DMS114 treated with DMSO at 0.1 percent for 48 hours (cell line): ENCODE measurements around the gene TRAPPC2.
"Not testable (repeated sequence)": the region's sequence is repeated elsewhere in the genome, so short reads cannot be mapped to it uniquely, and the experiment has no call there.

Experiments used
- DNase-seq: peaks from one replicate; lab custom pipeline; 2025; ENCODE audit not compliant: unreplicated experiment; lab: John Stamatoyannopoulos, UW

The TRAPPC2 gene

GRCh38 chrX:13748486-13748885 lies 14.1 kb upstream of the TRAPPC2 start:
- DNase-seq: no peak

- peak; percentile 44 for DNase-seq
These were observed 13.4 kb upstream of the TRAPPC2 start for GRCh38 chrX:13747836-13748235.

DNA sequence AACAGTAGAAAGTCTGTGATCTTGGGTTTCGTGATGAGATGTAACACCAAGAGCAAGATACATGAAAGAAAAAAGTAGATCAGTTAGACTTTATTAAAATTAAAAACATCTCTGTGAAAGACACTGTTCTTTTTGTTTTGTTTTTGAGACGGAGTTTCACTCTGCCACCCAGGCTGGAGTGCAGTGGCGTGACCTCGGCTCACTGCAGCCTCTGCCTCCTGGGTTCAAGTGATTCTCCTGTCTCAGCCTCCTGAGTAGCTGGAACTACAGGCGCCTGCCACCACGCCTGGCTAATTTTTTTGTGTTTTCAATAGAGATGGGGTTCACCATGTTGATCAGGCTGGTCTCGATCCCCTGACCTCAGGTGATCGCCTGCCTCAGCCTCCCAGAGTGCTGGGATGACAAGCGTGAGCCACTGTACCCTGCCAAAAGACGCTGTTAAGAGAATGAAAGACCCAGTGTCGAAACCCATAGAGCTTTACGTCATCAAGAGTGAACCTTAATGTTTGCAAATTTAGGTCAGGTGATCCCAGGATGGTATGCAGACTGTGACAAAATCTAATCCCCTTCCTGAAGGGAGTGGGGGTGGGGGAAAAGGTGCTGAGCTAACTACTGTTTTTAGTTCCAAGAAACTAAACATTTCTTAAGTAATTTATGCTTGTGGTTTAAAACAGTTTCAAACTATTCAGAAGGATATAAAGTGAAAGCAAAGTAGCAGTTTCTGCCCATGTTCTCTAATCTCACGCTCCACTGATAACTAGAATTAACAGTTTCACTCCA lies 8.2 kb upstream of the TRAPPC2 start:
- no peak for DNase-seq

GRCh38 chrX:13741695-13742094 lies 7.3 kb upstream of the TRAPPC2 start:
- no peak for DNase-seq

GRCh38 chrX:13733506-13733905 lies 914 bp downstream of the TRAPPC2 start:
- no peak for DNase-seq

DNA sequence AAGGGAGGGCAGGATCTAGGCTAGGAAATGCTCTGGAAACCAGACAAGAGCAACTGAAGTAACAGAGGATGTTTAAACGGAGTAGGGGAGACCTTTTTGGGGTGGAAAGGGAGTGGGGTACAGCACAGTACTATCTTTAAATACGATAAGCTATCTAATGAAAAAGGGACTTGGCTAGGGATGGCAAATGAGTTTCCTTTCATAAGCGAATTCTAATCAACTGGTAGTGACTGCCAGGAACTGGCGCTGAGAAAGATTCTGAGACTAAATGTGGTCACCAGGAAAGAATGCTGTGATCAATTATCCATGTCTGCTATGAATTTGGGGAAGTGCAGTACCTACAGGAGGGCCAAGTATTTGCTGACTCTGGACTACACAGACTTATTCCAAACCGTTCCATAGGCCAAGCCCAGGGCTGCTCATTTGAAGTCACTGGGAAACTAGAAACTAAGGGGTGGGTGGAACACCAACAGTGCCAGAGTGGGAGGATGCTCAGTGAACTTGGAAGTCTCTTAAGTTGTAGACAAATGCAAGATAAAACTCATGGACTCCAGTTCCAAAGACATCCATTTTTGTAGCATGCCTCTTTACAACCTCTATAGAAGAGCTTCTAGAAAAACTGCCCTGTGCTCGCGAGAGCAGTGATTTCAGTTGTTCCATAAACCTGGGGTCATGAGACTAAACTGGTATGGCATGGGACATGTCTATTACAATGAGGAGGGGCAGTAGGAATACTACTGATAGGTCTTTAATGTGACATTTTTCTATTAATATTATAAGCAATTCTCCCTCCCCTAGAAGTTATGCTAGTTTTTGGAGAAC lies 2.0 kb downstream of the TRAPPC2 start:
- DNase-seq: no peak

GRCh38 chrX:13730523-13730922 lies 3.9 kb downstream of the TRAPPC2 start:
- DNase-seq: not testable (repeated sequence)

- not testable (repeated sequence) for DNase-seq
These were observed 7.8 kb downstream of the TRAPPC2 start for GRCh38 chrX:13726583-13726982.

DNA sequence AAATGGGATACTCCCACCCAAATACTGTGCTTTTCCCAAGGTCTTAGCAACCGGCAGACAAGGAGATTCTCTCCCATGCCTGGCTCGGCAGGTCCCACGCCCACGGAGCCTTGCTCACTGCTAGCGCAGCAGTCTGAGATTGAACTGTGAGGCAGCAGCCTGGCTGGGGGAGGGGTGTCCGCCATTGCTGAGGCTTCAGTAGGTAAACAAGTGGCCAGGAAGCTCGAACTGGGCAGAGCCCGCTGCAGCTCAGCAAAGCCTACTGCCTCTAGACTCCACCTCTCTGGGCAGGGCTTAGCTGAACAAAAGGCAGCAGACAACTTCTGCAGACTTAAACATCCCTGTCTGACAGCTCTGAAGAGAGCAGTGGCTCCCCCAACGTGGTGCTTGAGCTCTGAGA lies 9.5 kb downstream of the TRAPPC2 start:
- not testable (repeated sequence) for DNase-seq

GRCh38 chrX:13721819-13722519 lies 12.5 kb downstream of the TRAPPC2 start:
- no peak for DNase-seq

GRCh38 chrX:13721371-13721770 lies 13.0 kb downstream of the TRAPPC2 start:
- DNase-seq: no peak

DNA sequence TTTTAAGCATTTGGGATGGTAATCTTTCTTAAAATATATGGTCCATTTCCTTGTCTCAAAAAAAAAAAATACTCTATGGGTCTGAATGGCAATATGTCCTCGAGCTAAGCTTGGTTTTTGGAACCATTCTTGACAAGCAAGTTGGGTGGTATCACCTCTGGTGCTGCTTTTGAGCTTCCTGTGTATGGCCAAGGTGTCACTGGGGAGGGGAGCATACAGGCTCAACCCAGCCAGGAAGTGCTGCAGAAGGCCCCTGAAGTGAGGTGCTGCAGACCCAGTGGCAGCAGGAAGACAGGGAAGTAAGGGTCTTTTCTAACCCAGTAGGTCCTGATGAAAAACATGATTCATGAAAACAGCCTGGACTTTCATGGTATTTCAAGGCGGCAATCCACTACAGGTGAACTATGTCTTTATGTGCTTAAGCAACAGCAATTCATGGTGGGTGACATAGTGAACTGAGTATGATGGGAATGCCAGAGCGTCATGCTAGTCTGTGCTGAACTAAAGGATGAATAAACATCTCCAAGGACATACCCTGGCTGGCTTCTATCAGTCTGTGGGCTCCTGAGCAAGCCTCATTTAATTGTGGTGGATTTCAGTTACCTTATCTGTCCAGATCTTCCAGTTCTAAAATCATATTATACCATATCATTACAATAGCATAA lies 15.1 kb downstream of the TRAPPC2 start:
- no peak for DNase-seq

DNA sequence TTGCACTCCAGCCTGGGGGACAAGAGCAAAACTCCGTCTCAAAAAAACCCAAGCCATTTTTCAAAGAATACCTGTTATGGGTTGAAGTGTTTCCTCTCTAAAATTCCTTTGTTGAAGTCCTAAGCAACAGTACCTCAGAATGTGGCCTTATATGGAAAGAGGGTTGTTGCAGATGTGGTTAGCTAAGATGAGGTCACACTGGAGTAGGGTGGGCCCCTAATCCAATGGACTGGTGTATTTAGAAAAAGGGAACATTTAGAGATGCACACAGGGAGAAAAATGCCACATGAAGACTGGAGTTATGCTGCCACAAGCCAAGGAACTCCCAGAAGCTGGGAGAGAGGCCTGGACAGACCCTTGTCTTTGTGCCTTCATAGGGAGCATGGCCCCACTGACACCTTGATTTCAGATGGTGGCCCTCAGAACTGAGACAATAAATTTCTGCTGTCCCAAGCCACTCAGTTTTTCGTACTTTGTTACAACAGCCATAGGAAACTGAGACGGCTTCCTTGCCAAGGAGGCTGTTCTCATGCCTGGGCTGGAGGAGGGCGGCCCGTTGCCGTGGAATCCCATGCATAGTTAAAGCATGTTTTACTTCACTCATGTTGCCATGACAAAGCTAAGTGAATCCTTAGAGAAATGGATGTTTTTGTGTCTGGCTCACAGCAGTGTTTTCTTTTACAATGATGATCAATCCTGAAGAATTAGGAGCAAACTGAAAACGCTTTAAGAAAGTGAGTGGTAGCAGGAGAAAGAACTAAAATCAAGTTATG lies 16.5 kb downstream of the TRAPPC2 start:
- no peak for DNase-seq

GRCh38 chrX:13716905-13717304 lies 17.5 kb downstream of the TRAPPC2 start:
- DNase-seq: no peak

GRCh38 chrX:13716455-13716854 lies 18.0 kb downstream of the TRAPPC2 start:
- DNase-seq: no peak

- DNase-seq: no peak
These were observed 23.3 kb downstream of the TRAPPC2 start for GRCh38 chrX:13711141-13711540.

- no peak for DNase-seq
These were observed 30.8 kb downstream of the TRAPPC2 start for GRCh38 chrX:13703589-13703988.

GRCh38 chrX:13703135-13703534 lies 31.3 kb downstream of the TRAPPC2 start:
- no peak for DNase-seq

DNA sequence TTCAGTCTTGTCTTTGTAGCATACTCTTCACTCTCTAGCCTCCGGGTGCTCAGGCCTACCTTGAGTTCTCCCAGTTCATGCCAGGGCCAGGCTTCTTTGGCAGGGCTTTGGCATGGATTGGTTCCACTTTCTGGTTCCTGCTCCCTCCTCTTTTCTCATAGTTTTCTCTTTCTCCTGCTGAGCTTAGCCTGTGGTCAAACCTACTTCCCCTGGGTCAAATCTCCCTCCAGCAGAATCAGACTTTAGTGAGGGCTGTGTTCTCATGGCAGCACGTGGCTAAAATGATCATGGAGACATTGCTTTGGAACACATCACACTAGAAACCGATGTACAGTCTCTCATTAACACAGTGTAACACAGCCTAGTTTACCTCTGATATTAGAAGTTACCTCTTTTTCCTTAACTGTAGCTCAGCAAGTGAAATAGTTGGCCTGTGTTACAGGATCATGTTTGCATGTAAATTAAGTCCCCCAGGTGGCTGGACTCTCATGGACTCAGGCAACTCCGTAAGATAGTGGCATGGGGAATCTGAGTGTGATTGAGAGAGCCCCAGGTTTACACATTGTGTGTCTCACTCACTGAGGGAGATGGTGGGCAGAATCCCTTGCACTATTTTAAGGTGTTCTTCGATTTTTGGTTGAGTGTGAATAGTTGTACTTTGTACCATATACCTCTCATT lies 32.2 kb downstream of the TRAPPC2 start:
- DNase-seq: no peak

GRCh38 chrX:13700380-13700779 lies 34.0 kb downstream of the TRAPPC2 start:
- DNase-seq: no peak
